ENCODE measurements around the gene MTFR2. TPM values are rescaled to one million over a fixed set of nuclear protein-coding genes. Genes with fewer than 3 reads are reported as not detected.

Gene MTFR2
- total RNA-seq, 2 donors from 2014 or later, result 2.9 to 4.5 TPM

DNA sequence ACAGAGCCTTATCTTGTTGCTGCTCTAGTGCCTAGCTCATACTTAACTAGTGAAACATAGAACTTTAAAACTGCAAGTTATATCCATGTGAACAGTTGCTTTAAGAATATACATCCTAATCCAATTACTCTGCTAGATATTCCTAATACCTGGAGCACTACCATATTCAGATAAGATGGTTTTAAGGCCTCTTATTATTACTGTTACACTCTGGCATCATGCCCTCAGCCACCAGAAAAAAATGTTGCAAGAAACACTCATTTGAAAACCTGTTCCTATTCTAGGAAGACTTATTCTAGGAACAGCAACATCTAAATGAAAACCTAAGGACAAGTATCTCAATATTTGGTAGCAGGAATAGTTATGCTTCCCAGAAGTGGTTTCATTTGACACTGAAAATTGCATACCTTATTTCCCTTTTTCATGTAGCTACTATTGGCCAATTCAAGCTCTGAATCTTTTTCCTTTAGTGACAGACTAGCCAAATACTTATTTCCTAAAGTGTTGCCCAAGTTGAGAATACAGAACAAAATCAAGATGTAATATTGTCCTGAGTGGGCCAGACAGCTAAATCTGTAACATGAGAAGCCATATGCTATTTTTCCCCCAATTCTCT is 4.8 kb upstream of the MTFR2 start:
- ATAC-seq (no peak), DNase-seq (no peak)
- no peaks in the 10 kb centered on the region for H3K27me3 Mint-ChIP-seq
- H3K4me3 Mint-ChIP-seq, result no peak overlapping the region
- H3K4me1 Mint-ChIP-seq, result peaks cover 31% of the 10 kb centered on the region
- H3K27ac Mint-ChIP-seq, result peak overlapping the region; percentile 96
- peaks cover 4% of the 10 kb centered on the region for H3K36me3 Mint-ChIP-seq (ENCODE audit: low read depth)
- no peaks in the 10 kb centered on the region for H3K9me3 ChIP-seq (ENCODE audit: control insufficient read depth, low read length, poor library complexity, severe bottlenecking)

DNA sequence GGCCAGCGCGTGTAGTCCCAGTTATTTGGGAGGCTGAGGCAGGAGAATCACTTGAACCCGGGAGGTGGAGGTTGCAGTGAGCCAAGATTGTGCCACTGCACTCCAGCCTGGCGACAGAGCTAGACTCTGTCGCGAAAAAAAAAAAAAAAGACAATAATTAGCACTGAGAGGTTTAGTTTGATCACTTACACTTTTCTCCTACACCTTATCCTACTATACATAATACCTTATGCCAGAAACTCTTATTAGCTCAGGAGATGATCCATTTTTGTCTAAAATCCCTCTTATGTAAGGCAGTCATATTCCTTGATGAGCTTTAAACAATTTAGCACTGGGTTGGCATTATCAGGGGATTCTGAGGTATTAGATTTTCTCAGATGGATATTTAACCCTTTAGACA is 3.6 kb upstream of the MTFR2 start:
- Mint-ChIP-seq H3K27ac (peak overlapping the region; percentile 96), H3K36me3 (ENCODE audit: low read depth) (peaks cover 4% of the 10 kb centered on the region), H3K4me1 (peaks cover 40% of the 10 kb centered on the region), H3K4me3 (peak overlapping the region; percentile 62), H3K27me3 (no peaks in the 10 kb centered on the region)
- no peaks in the 10 kb centered on the region for H3K9me3 ChIP-seq (ENCODE audit: control insufficient read depth, low read length, poor library complexity, severe bottlenecking)
- ATAC-seq (no peak), DNase-seq (no peak)

DNA sequence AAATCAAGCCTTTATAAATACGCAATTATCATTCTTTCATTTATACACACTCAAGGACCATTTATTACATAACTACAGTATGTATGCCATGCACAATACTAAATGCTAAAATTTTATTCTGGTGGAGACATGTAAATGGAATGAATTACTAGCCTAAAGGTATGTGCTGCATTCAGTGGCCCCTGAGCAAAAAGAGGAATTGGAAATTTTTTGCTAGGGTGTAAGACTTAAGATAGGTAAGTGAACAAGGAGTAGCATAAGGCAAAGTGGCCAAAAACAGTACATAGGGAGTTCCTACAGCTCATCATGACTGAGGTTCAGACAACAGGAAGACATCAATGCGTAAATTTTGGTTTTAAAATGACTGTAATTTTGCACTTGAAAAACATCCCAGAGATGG is 2.3 kb upstream of the MTFR2 start:
- Mint-ChIP-seq H3K4me3 (peak overlapping the region; percentile 100), H3K27ac (peak overlapping the region; percentile 96), H3K36me3 (ENCODE audit: low read depth) (peaks cover 4% of the 10 kb centered on the region), H3K27me3 (no peaks in the 10 kb centered on the region), H3K4me1 (peaks cover 43% of the 10 kb centered on the region)
- DNase-seq (no peak), ATAC-seq (no peak)
- no peaks in the 10 kb centered on the region for H3K9me3 ChIP-seq (ENCODE audit: control insufficient read depth, low read length, poor library complexity, severe bottlenecking)

DNA sequence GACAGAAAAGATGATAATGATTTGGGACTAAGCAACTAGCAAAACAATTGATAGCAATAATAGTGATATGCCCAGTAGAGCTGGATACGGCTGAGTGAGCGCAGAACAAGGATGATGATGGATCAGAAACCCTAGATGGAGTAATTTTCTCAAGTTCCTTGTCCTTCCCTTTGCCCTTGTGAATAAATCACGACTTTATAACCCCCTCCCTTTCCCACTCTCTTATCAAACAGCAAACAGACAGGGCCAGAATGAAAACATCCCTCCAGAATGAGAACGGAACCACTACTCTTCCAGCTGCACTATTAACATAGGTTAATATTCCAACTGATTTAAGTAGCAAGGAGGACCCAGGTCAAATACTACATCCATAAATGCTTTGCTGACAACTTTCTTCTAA is 1.3 kb upstream of the MTFR2 start:
- ATAC-seq (no peak), DNase-seq (no peak)
- Mint-ChIP-seq H3K27ac (peak overlapping the region; percentile 96), H3K4me1 (peaks cover 43% of the 10 kb centered on the region), H3K4me3 (peak overlapping the region; percentile 100), H3K27me3 (no peaks in the 10 kb centered on the region), H3K36me3 (ENCODE audit: low read depth) (peaks cover 4% of the 10 kb centered on the region)
- H3K9me3 ChIP-seq (ENCODE audit: control insufficient read depth, low read length, poor library complexity, severe bottlenecking), result no peaks in the 10 kb centered on the region

DNA sequence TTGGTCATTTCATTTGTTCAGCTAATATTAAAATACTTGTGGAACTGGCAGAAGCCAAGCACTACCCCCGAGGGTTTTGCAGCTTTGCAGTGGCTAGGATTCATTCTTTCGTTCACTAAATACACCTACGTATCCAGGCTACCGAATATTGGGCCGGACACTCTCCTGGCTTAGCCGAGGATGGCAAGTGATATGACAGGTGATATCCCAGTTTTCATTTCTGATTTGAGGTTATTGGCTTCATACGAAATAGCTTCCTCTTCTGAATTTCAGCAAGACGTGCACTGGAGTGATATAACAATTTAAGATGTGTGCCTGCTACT is 536 bp upstream of the MTFR2 start:
- DNase-seq (no peak), ATAC-seq (peak; percentile 11)
- Mint-ChIP-seq H3K27me3 (no peaks in the 10 kb centered on the region), H3K36me3 (ENCODE audit: low read depth) (peaks cover 4% of the 10 kb centered on the region), H3K4me1 (peaks cover 43% of the 10 kb centered on the region), H3K27ac (peak overlapping the region; percentile 96), H3K4me3 (peak overlapping the region; percentile 100)
- no peaks in the 10 kb centered on the region for H3K9me3 ChIP-seq (ENCODE audit: control insufficient read depth, low read length, poor library complexity, severe bottlenecking)

DNA sequence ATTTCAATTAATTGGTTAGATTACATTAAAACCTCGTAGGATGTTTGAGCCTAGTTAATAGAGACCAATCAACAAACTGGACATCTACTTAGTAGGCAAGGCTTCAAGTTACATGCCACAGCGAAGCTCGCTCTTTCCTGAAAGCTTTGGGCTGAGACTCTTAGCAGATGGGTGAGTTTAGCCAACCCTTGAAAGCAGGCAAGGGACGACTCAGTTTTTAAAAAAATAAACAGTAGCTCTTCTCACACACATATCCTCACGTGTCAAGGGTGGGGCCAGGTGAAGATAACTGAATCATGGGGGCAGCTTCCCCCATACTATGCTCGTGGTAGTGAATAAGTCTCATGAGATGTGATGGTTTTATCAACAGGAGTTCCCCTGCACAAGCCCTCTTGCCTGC is 775 bp downstream of the MTFR2 start:
- Mint-ChIP-seq H3K4me3 (peak overlapping the region; percentile 100), H3K36me3 (ENCODE audit: low read depth) (peaks cover 4% of the 10 kb centered on the region), H3K4me1 (peaks cover 41% of the 10 kb centered on the region), H3K27ac (no peak overlapping the region), H3K27me3 (no peaks in the 10 kb centered on the region)
- no peak for ATAC-seq
- no peaks in the 10 kb centered on the region for H3K9me3 ChIP-seq (ENCODE audit: control insufficient read depth, low read length, poor library complexity, severe bottlenecking)
- DNase-seq, result no peak

DNA sequence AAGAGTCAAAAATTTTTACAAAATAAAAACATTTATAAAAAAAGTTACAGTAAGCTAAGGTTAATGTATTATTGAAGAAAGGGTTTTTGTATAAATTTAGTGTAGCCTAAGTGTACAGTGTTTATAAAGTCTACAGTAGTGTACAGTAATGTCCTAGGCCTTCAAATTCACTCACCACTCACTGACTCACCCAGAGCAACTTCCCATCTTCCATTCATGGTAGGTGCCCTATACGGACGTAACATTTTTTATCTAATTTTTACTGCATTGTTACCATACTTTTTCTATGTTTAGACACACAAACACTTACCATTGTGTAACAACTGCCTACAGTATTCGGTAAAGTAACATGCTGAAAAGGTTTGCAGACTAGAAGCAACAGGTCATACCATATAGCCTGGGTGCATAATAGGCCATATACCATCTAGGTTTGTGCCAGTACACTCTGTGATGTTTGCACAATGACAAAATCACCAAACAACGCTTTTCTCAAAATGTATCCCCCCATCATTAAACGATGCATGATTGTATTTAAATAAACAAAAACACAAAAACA is 6.0 kb downstream of the MTFR2 start:
- Mint-ChIP-seq H3K4me1 (peaks cover 10% of the 10 kb centered on the region), H3K4me3 (no peak overlapping the region), H3K27me3 (no peaks in the 10 kb centered on the region), H3K27ac (no peak overlapping the region), H3K36me3 (ENCODE audit: low read depth) (no peaks in the 10 kb centered on the region)
- ATAC-seq (no peak), DNase-seq (no peak)
- H3K9me3 ChIP-seq (ENCODE audit: control insufficient read depth, low read length, poor library complexity, severe bottlenecking), result no peaks in the 10 kb centered on the region

DNA sequence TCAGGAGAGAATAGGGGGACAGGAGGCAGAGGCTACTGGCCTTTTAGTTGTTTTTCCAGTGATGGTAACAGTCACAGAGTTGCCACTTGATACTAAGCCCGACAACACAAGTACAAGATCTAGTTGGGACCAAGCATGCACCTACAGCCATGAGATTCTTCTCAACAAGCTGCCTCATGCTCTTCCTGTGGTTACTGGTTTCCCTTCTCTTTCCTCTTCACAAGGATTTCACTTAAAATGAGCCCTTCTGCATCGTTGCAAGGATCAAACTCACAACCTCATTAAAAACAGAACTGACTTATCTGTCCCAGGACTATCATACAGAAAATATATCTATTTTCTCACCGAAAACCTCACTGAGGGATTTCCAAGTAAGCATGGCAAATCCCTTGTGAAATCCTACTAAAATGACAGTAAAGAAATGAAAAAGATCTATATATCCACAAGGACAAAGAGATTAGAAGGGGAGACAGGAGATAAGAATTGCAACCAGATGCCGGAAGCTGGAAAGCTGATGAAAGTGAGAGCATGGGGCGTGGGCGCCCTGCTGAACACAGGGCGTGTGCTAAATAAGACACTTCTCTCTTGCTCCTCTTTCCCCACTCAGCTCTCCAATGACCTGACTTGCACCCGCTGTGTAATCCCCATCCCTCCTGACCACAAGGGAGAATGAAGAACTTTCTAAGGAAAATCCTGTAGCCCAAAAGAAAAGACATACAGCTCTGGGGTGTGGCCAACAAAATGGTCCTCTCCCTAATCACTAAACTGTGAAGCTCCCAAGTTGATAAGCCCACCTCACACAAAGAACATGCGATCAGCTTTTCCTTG is 13.4 kb downstream of the MTFR2 start:
- Mint-ChIP-seq H3K27ac (no peak overlapping the region), H3K4me1 (peaks cover 9% of the 10 kb centered on the region), H3K36me3 (ENCODE audit: low read depth) (no peaks in the 10 kb centered on the region), H3K4me3 (no peak overlapping the region), H3K27me3 (no peaks in the 10 kb centered on the region)
- ATAC-seq, result no peak
- DNase-seq, result no peak
- no peaks in the 10 kb centered on the region for H3K9me3 ChIP-seq (ENCODE audit: control insufficient read depth, low read length, poor library complexity, severe bottlenecking)

DNA sequence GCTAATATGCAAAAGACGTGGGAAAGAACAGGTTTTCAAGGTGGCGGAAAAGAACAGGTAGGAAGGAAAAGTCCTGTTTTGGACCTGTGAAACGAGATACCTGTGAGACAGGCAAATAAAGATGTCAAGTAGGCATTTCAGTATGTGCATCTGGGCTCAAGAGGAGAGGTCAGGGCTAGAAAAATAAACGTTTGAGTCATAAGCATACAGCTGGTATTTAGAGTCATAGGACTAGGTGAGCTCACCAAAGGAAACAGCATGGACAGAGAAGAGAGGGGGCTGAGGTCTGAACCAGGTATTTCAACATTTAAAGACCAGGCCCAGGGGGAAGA is 14.9 kb downstream of the MTFR2 start:
- no peak overlapping the region for H3K4me3 Mint-ChIP-seq
- H3K4me1 Mint-ChIP-seq, result peaks cover 9% of the 10 kb centered on the region
- no peak for DNase-seq
- ATAC-seq, result no peak
- H3K27ac Mint-ChIP-seq, result no peak overlapping the region
- no peaks in the 10 kb centered on the region for H3K9me3 ChIP-seq (ENCODE audit: control insufficient read depth, low read length, poor library complexity, severe bottlenecking)
- H3K36me3 Mint-ChIP-seq (ENCODE audit: low read depth), result no peaks in the 10 kb centered on the region
- H3K27me3 Mint-ChIP-seq, result no peaks in the 10 kb centered on the region

DNA sequence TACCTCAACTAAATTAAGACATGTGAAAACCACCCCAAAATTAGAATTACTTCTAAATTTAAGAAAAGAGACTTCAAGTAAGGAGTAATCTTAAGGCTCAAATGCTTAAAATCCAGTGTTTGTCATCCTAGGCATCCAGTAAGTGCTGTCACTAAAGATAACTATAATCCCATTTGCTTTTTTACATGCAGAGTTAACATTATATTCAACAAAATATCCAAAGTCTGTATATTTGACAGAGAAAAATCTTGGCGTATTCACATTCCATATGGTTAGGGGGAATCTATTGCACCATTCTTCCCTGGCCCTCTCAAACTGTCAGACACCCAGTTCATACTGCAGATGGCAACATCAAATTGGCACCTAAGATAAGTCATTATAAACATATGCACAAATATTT is 17.4 kb downstream of the MTFR2 start:
- H3K4me1 Mint-ChIP-seq, result peaks cover 11% of the 10 kb centered on the region
- no peaks in the 10 kb centered on the region for H3K9me3 ChIP-seq (ENCODE audit: control insufficient read depth, low read length, poor library complexity, severe bottlenecking)
- H3K36me3 Mint-ChIP-seq (ENCODE audit: low read depth), result no peaks in the 10 kb centered on the region
- no peak overlapping the region for H3K4me3 Mint-ChIP-seq
- ATAC-seq (no peak), DNase-seq (no peak)
- H3K27ac Mint-ChIP-seq, result no peak overlapping the region
- no peaks in the 10 kb centered on the region for H3K27me3 Mint-ChIP-seq

DNA sequence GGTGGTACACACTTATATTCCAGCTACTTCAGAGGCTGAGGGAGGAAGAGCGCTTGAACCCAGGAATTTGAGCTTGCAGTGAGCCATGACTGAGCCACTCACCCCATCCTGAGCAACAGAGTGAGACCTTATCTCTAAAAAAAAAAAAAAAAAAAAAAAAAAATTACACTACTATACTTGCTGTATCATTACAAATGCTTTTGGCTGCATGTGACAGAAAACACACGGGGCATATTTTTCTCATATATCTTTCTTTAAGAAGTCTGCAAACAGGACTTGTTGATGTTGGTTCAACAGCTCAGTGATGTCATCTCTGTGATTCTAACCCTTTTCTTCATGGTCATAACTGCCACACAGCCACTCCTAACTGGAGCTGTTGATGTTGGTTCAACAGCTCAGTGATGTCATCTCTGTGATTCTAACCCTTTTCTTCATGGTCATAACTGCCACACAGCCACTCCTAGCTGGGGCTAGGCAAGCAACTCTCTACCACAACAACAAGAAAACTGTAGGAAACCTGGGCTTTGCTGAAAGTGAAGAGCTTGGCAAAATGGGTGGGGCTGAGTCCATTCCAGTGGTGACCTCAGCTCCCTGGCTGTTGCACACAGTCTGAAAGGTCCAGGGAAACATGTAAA is 19.8 kb downstream of the MTFR2 start:
- no peaks in the 10 kb centered on the region for H3K9me3 ChIP-seq (ENCODE audit: control insufficient read depth, low read length, poor library complexity, severe bottlenecking)
- no peak for DNase-seq
- Mint-ChIP-seq H3K27me3 (no peaks in the 10 kb centered on the region), H3K4me1 (peaks cover 5% of the 10 kb centered on the region), H3K27ac (no peak overlapping the region), H3K4me3 (no peak overlapping the region), H3K36me3 (ENCODE audit: low read depth) (no peaks in the 10 kb centered on the region)
- no peak for ATAC-seq

DNA sequence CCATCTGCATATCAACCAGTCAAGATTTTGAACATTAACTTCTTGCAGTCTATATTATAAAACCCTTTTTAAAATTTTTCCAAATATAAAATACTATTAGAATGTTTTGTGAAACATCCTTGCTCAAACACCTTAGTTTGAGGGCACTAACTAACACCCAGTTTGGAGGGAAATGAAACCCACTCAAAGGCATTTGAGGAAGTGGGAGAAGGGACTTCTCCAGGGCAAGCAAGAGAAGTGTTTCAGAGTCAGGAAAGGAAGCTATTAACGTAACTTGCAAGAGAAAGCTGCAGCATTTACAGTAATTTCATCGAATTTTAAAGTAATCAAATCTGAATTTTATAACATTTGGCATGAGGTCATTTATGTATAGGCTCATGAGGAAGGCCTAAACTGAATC is 21.3 kb downstream of the MTFR2 start:
- DNase-seq, result no peak
- no peak for ATAC-seq
- no peak overlapping the region for H3K4me3 Mint-ChIP-seq
- no peaks in the 10 kb centered on the region for H3K27me3 Mint-ChIP-seq
- H3K4me1 Mint-ChIP-seq, result peaks cover 5% of the 10 kb centered on the region
- no peak overlapping the region for H3K27ac Mint-ChIP-seq
- no peaks in the 10 kb centered on the region for H3K9me3 ChIP-seq (ENCODE audit: control insufficient read depth, low read length, poor library complexity, severe bottlenecking)
- no peaks in the 10 kb centered on the region for H3K36me3 Mint-ChIP-seq (ENCODE audit: low read depth)

DNA sequence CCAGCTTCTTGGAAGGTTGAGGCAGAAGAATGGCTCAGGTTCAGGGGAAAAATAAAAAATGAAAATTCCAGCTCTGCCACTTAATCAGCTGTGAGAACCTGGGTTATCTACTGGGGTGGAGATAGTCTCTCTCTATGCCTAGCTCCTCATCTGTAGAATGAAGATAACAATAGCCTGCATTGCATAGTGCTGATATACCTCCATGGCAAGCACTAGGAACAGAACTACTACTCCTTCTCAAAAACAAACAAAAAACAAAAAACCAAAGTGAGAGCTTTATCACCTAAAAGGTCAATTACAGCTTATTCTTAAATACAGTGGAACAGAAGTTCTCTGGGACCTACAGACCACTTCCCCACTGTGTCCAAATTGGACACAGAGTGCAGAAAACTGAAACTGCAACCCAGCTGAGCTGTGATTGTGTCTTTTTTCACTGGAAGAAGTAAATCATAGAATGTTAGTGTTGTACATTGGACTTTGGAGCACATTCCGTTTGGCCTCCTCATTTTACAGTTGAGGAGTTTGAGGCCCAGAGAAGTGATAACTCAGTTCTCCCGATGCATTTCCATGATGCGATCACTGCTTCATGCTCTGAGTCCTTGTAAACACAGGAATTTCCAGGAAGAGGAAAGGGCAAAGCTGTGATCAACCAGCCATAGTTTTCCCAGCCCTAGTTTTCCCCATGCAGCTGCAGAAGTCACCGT is 23.3 kb downstream of the MTFR2 start:
- peaks cover 7% of the 10 kb centered on the region for H3K27me3 Mint-ChIP-seq
- H3K9me3 ChIP-seq (ENCODE audit: control insufficient read depth, low read length, poor library complexity, severe bottlenecking), result no peaks in the 10 kb centered on the region
- peak overlapping the region; percentile 43 for H3K27ac Mint-ChIP-seq
- DNase-seq (no peak), ATAC-seq (peak; percentile 48)
- no peak overlapping the region for H3K4me3 Mint-ChIP-seq
- peaks cover 5% of the 10 kb centered on the region for H3K4me1 Mint-ChIP-seq
- H3K36me3 Mint-ChIP-seq (ENCODE audit: low read depth), result no peaks in the 10 kb centered on the region

Data from T-helper 17 cell (primary cell).